ENCODE data around the gene PAOX. TPM values are rescaled to one million over a fixed set of nuclear protein-coding genes. Genes with fewer than 3 reads are reported as not detected.

PAOX gene
- total and polyA plus RNA-seq, 2 of the 13 experiments (the other 11 are each of a cell fraction or from before 2014, with no cell fraction given), result 0.49 to 0.77 TPM

DNA sequence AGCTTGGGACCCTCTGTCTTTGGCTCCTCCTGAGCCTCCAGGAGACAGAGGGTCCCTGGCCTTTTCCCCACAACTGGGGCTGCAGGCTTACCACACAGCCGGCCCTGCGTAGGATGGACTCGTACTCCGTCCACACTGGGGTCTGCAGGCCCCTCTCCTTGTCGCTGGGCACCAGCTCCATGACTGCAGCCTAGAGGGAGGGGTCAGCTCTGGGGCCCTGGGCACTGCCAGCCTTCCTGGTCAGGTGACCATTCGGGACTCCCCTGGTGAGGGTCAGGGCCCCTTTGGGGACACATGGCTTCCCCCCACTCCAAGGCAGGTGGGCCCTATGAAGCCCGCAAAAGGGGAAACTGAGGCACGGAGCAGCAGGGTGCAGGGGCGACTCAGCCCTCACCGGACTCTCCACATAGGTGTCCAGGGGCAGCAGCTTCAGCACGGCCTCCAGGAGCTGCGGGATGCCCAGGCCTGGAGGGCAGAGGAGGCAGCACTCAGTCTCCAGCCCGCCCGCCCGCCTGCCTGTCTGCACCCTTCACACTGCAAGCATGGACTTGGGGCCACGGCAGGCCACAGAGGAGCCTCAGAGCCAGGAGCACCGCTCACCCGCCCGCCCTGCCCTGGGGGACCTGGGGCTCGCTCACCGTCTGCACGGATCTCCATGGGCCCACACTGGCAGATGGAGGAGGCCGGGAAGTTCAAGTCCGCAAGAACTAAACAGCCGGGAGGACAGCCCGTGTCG, 22.3 kb upstream of the PAOX start (continued):
- no peak for TF ChIP-seq ZNF614 (CRISPR knock-in tag; IDR thresholded peaks at IDR 0.05; ENCODE audit: borderline replicate concordance)
- no peak; the same call in 1 of the 2 replicates for TF ChIP-seq ZNF616 (CRISPR knock-in tag; IDR thresholded peaks at IDR 0.05; ENCODE audit: low read depth)
- TF ChIP-seq KLF9 (CRISPR knock-in tag; IDR thresholded peaks at IDR 0.05; ENCODE audit: low read depth), result no peak
- no peak for TF ChIP-seq ZNF562 (CRISPR knock-in tag; IDR thresholded peaks at IDR 0.05; ENCODE audit: borderline replicate concordance)
- TF ChIP-seq, protein P1, sequence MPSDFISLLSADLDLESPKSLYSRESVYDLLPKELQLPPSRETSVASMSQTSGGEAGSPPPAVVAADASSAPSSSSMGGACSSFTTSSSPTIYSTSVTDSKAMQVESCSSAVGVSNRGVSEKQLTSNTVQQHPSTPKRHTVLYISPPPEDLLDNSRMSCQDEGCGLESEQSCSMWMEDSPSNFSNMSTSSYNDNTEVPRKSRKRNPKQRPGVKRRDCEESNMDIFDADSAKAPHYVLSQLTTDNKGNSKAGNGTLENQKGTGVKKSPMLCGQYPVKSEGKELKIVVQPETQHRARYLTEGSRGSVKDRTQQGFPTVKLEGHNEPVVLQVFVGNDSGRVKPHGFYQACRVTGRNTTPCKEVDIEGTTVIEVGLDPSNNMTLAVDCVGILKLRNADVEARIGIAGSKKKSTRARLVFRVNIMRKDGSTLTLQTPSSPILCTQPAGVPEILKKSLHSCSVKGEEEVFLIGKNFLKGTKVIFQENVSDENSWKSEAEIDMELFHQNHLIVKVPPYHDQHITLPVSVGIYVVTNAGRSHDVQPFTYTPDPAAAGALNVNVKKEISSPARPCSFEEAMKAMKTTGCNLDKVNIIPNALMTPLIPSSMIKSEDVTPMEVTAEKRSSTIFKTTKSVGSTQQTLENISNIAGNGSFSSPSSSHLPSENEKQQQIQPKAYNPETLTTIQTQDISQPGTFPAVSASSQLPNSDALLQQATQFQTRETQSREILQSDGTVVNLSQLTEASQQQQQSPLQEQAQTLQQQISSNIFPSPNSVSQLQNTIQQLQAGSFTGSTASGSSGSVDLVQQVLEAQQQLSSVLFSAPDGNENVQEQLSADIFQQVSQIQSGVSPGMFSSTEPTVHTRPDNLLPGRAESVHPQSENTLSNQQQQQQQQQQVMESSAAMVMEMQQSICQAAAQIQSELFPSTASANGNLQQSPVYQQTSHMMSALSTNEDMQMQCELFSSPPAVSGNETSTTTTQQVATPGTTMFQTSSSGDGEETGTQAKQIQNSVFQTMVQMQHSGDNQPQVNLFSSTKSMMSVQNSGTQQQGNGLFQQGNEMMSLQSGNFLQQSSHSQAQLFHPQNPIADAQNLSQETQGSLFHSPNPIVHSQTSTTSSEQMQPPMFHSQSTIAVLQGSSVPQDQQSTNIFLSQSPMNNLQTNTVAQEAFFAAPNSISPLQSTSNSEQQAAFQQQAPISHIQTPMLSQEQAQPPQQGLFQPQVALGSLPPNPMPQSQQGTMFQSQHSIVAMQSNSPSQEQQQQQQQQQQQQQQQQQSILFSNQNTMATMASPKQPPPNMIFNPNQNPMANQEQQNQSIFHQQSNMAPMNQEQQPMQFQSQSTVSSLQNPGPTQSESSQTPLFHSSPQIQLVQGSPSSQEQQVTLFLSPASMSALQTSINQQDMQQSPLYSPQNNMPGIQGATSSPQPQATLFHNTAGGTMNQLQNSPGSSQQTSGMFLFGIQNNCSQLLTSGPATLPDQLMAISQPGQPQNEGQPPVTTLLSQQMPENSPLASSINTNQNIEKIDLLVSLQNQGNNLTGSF (CRISPR knock-in tag; IDR thresholded peaks at IDR 0.05), result no peak
- TF ChIP-seq ADNP (CRISPR knock-in tag; IDR thresholded peaks at IDR 0.05), result no peak
- no peak for TF ChIP-seq SKI (IDR thresholded peaks at IDR 0.05; ENCODE audit: partially characterized antibody)
- no peak for TF ChIP-seq FIP1L1 (IDR thresholded peaks at IDR 0.05; ENCODE audit: borderline replicate concordance, insufficient read depth, low read depth, low read length)
- no peak for TF ChIP-seq ZBTB3 (CRISPR knock-in tag; IDR thresholded peaks at IDR 0.05; ENCODE audit: borderline replicate concordance, low read depth)
- TF ChIP-seq, protein P2, sequence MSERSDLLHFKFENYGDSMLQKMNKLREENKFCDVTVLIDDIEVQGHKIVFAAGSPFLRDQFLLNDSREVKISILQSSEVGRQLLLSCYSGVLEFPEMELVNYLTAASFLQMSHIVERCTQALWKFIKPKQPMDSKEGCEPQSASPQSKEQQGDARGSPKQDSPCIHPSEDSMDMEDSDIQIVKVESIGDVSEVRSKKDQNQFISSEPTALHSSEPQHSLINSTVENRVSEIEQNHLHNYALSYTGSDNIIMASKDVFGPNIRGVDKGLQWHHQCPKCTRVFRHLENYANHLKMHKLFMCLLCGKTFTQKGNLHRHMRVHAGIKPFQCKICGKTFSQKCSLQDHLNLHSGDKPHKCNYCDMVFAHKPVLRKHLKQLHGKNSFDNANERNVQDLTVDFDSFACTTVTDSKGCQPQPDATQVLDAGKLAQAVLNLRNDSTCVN (CRISPR knock-in tag; IDR thresholded peaks at IDR 0.05; ENCODE audit: borderline replicate concordance), result no peak
- TF ChIP-seq ZNF253 (CRISPR knock-in tag; IDR thresholded peaks at IDR 0.05; ENCODE audit: borderline replicate concordance), result no peak
- TF ChIP-seq, protein P3, sequence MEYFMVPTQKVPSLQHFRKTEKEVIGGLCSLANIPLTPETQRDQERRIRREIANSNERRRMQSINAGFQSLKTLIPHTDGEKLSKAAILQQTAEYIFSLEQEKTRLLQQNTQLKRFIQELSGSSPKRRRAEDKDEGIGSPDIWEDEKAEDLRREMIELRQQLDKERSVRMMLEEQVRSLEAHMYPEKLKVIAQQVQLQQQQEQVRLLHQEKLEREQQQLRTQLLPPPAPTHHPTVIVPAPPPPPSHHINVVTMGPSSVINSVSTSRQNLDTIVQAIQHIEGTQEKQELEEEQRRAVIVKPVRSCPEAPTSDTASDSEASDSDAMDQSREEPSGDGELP (IDR thresholded peaks at IDR 0.05; ENCODE audit: borderline replicate concordance, low read depth), result no peak
- TF ChIP-seq, protein P4, sequence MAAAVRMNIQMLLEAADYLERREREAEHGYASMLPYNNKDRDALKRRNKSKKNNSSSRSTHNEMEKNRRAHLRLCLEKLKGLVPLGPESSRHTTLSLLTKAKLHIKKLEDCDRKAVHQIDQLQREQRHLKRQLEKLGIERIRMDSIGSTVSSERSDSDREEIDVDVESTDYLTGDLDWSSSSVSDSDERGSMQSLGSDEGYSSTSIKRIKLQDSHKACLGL (CRISPR knock-in tag; IDR thresholded peaks at IDR 0.05), result no peak; the same call in 1 of the 2 replicates
- TF ChIP-seq DR1 (CRISPR knock-in tag; IDR thresholded peaks at IDR 0.05), result peak; percentile 57; the same call in 1 of the 2 replicates
- no peak for TF ChIP-seq POLR2AphosphoS5 (IDR thresholded peaks at IDR 0.05; ENCODE audit: low read depth, low read length)
- 0 out of 4 replicates have a peak, but pooled peaks of 1 of the 2 experiments have one; percentile 47 for TF ChIP-seq KLF16 (CRISPR knock-in tag; IDR thresholded peaks at IDR 0.05)
- no peak for TF ChIP-seq RFX1 (IDR thresholded peaks at IDR 0.05)
- no peak for TF ChIP-seq ZNF713 (CRISPR knock-in tag; IDR thresholded peaks at IDR 0.05)
- TF ChIP-seq POGZ (CRISPR knock-in tag; IDR thresholded peaks at IDR 0.05), result no peak
- TF ChIP-seq ZNF549 (CRISPR knock-in tag; IDR thresholded peaks at IDR 0.05), result no peak
- TF ChIP-seq ZNF329 (CRISPR knock-in tag; IDR thresholded peaks at IDR 0.05; ENCODE audit: low read depth), result no peak
- no peak for TF ChIP-seq POLR2G (IDR thresholded peaks at IDR 0.05; ENCODE audit: low read depth, low read length)
- TF ChIP-seq REL (CRISPR knock-in tag; conservative IDR thresholded peaks at IDR 0.05), result no peak

Measured in HepG2 (cell line).